ENCODE measurements around the gene SLC6A19.
"Not testable (repeated sequence)": the region's sequence is repeated elsewhere in the genome, so short reads cannot be mapped to it uniquely, and the experiment has no call there.

The SLC6A19 gene

GRCh38 chr5:1201327-1202025 is at the start of gene SLC6A19:
Gene SLC6A19, plus strand, starts transcription at chr5:1201595. Its CDS starts 56 bp downstream, at chr5:1201651.
- no peak for DNase-seq

- DNase-seq, result no peak
These were observed 49.2 kb upstream of the SLC6A19 start for GRCh38 chr5:1152156-1152555.

- no peak for DNase-seq
These were observed 48.6 kb upstream of the SLC6A19 start for GRCh38 chr5:1152771-1153282.

GRCh38 chr5:1153428-1153827 is 48.0 kb upstream of the SLC6A19 start:
- no peak for DNase-seq

- DNase-seq, result no peak
These were observed 46.0 kb upstream of the SLC6A19 start for GRCh38 chr5:1155191-1156032.

- no peak for DNase-seq
These were observed 45.2 kb upstream of the SLC6A19 start for GRCh38 chr5:1156033-1156753.

- DNase-seq, result no peak
These were observed 44.5 kb upstream of the SLC6A19 start for GRCh38 chr5:1156754-1157460.

GRCh38 chr5:1157461-1157986 is 43.9 kb upstream of the SLC6A19 start:
- DNase-seq, result not testable (repeated sequence)

GRCh38 chr5:1158647-1159340 is 42.6 kb upstream of the SLC6A19 start:
- DNase-seq, result no peak

- no peak for DNase-seq
These were observed 42.1 kb upstream of the SLC6A19 start for GRCh38 chr5:1159341-1159675.

GRCh38 chr5:1159774-1160406 is 41.5 kb upstream of the SLC6A19 start:
- DNase-seq, result no peak

GRCh38 chr5:1161108-1161832 is 40.1 kb upstream of the SLC6A19 start:
- DNase-seq, result no peak

- DNase-seq, result no peak
These were observed 39.6 kb upstream of the SLC6A19 start for GRCh38 chr5:1161833-1162229.

- DNase-seq, result no peak
These were observed 39.1 kb upstream of the SLC6A19 start for GRCh38 chr5:1162276-1162675.

GRCh38 chr5:1162751-1163150 is 38.6 kb upstream of the SLC6A19 start:
- no peak for DNase-seq

GRCh38 chr5:1163366-1163765 is 38.0 kb upstream of the SLC6A19 start:
- DNase-seq, result no peak

- no peak for DNase-seq
These were observed 37.5 kb upstream of the SLC6A19 start for GRCh38 chr5:1163879-1164278.

GRCh38 chr5:1164696-1165630 is 36.4 kb upstream of the SLC6A19 start:
- no peak for DNase-seq

GRCh38 chr5:1165864-1166263 is 35.5 kb upstream of the SLC6A19 start:
- no peak for DNase-seq

- DNase-seq, result no peak
These were observed 35.0 kb upstream of the SLC6A19 start for GRCh38 chr5:1166370-1166769.

All from stimulated activated naive CD4-positive, alpha-beta T cell (primary cell).